Measurements from ENCODE around the gene CSF1R. TPM values are rescaled to one million over a fixed set of nuclear protein-coding genes. Genes with fewer than 3 reads are reported as not detected.
A peak's percentile ranks its signal among the peaks of the same experiment; 100 is the strongest.

The CSF1R gene
- total RNA-seq, 2 donors from 2014 or later = not detected

GRCh38 chr5:150075233-150075632 lies 11.1 kb downstream of the CSF1R start:
- no peak for TF ChIP-seq CTCF (conservative IDR thresholded peaks at IDR 0.05)
- WGBS, 2 experiments (ENCODE audit: insufficient coverage in 1 of 2, insufficient read length in 1 of 2) = 93 to 100% methylated on average over 2 to 4 of the region's 4 CpGs
- H3K27ac ChIP-seq (ENCODE audit: low read depth, low read length) = no peak overlapping the region
- H3K9me3 ChIP-seq (ENCODE audit: control insufficient read depth, low read length) = no peaks in the 10 kb centered on the region
- Mint-ChIP-seq H3K27me3 (ENCODE audit: insufficient read depth) (peaks cover 3% of the 10 kb centered on the region), H3K9me3 (no peaks in the 10 kb centered on the region), H3K27ac (no peak overlapping the region), H3K36me3 (ENCODE audit: low read depth) (no peaks in the 10 kb centered on the region), H3K4me3 (no peak overlapping the region), H3K4me1 (no peaks in the 10 kb centered on the region)
- DNase-seq = no peak
- no peaks in the 10 kb centered on the region for H3K36me3 ChIP-seq (ENCODE audit: control insufficient read depth, insufficient read depth, low read length)
- H3K4me3 ChIP-seq (ENCODE audit: low read length) = no peak overlapping the region
- peaks cover 19% of the 10 kb centered on the region for H3K27me3 ChIP-seq (ENCODE audit: control insufficient read depth, insufficient read depth, low read length, poor library complexity, severe bottlenecking)
- H3K9ac ChIP-seq (ENCODE audit: extremely low read depth, low read length, poor library complexity, severe bottlenecking) = no peak overlapping the region
- H3K4me1 ChIP-seq (ENCODE audit: control insufficient read depth, insufficient read depth, low read length) = no peaks in the 10 kb centered on the region

GRCh38 chr5:150073677-150074076 lies 12.7 kb downstream of the CSF1R start:
- H3K27ac ChIP-seq (ENCODE audit: low read depth, low read length) = no peak overlapping the region
- H3K36me3 ChIP-seq (ENCODE audit: control insufficient read depth, insufficient read depth, low read length) = no peaks in the 10 kb centered on the region
- H3K9ac ChIP-seq (ENCODE audit: extremely low read depth, low read length, poor library complexity, severe bottlenecking) = no peak overlapping the region
- H3K36me3 Mint-ChIP-seq (ENCODE audit: low read depth) = no peaks in the 10 kb centered on the region
- TF ChIP-seq CTCF (conservative IDR thresholded peaks at IDR 0.05) = no peak
- H3K9me3 ChIP-seq (ENCODE audit: control insufficient read depth, low read length) = no peaks in the 10 kb centered on the region
- no peaks in the 10 kb centered on the region for H3K4me1 ChIP-seq (ENCODE audit: control insufficient read depth, insufficient read depth, low read length)
- H3K4me1 Mint-ChIP-seq = no peaks in the 10 kb centered on the region
- H3K27me3 ChIP-seq (ENCODE audit: control insufficient read depth, insufficient read depth, low read length, poor library complexity, severe bottlenecking) = peaks cover 19% of the 10 kb centered on the region
- H3K27me3 Mint-ChIP-seq (ENCODE audit: insufficient read depth) = peaks cover 3% of the 10 kb centered on the region
- no peaks in the 10 kb centered on the region for H3K9me3 Mint-ChIP-seq
- H3K4me3 ChIP-seq (ENCODE audit: low read length) = no peak overlapping the region
- H3K27ac Mint-ChIP-seq = no peak overlapping the region
- H3K4me3 Mint-ChIP-seq = no peak overlapping the region
- WGBS, 2 experiments (ENCODE audit: insufficient coverage in 1 of 2, insufficient read length in 1 of 2) = 87 to 90% methylated on average over 3 of the region's 3 CpGs
- DNase-seq = no peak

- no peak overlapping the region for H3K9ac ChIP-seq (ENCODE audit: extremely low read depth, low read length, poor library complexity, severe bottlenecking)
- no peaks in the 10 kb centered on the region for H3K9me3 Mint-ChIP-seq
- no peaks in the 10 kb centered on the region for H3K36me3 Mint-ChIP-seq (ENCODE audit: low read depth)
- no peak overlapping the region for H3K4me3 ChIP-seq (ENCODE audit: low read length)
- H3K27me3 Mint-ChIP-seq (ENCODE audit: insufficient read depth) = no peaks in the 10 kb centered on the region
- no peaks in the 10 kb centered on the region for H3K4me1 ChIP-seq (ENCODE audit: control insufficient read depth, insufficient read depth, low read length)
- no peaks in the 10 kb centered on the region for H3K36me3 ChIP-seq (ENCODE audit: control insufficient read depth, insufficient read depth, low read length)
- H3K9me3 ChIP-seq (ENCODE audit: control insufficient read depth, low read length) = no peaks in the 10 kb centered on the region
- DNase-seq = peak; percentile 28
- H3K4me1 Mint-ChIP-seq = no peaks in the 10 kb centered on the region
- no peak overlapping the region for H3K27ac ChIP-seq (ENCODE audit: low read depth, low read length)
- no peak overlapping the region for H3K4me3 Mint-ChIP-seq
- TF ChIP-seq CTCF (conservative IDR thresholded peaks at IDR 0.05) = no peak
- WGBS, 2 experiments (ENCODE audit: insufficient coverage in 1 of 2, insufficient read length in 1 of 2) = 88 to 95% methylated on average over 2 to 5 of the region's 5 CpGs
- no peak overlapping the region for H3K27ac Mint-ChIP-seq
- peaks cover 19% of the 10 kb centered on the region for H3K27me3 ChIP-seq (ENCODE audit: control insufficient read depth, insufficient read depth, low read length, poor library complexity, severe bottlenecking)
Measured at GRCh38 chr5:150073086-150073625, 13.2 kb downstream of the CSF1R start.

All from endodermal cell (in vitro differentiated cells).